WTC11 (cell line): ENCODE results near the gene CLEC4M. TPM values are rescaled to one million over a fixed set of nuclear protein-coding genes. Genes with fewer than 3 reads are reported as not detected.
"Not testable (repeated sequence)": the region's sequence is repeated elsewhere in the genome, so short reads cannot be mapped to it uniquely, and the experiment has no call there.

Experiments used
- ATAC-seq: fragments of 200-7000 bp; cut with Tn5 transposase; 2 replicates; pipeline ENCODE4 v1.10.0; 2021; ENCODE audit warnings: mild to moderate bottlenecking, moderate library complexity
- CTCF ChIA-PET: fragments of 300-600 bp; sonication (Branson Sonifier 250); formaldehyde crosslinking; loops from one replicate; lab custom pipeline; 2021; ENCODE audit warnings: antibody characterized with exemption; lab: Charles Lee
- POLR2A ChIA-PET: fragments of 350-600 bp; sonication (Branson Sonifier 250); formaldehyde crosslinking; loops from one replicate; lab custom pipeline; 2021; ENCODE audit warnings: antibody characterized with exemption; lab: Charles Lee
- DNase-seq: peaks from one replicate; pipeline ENCODE4 v3.0.0; 2021; ENCODE audit warnings: low spot score
- H3K27ac Mint-ChIP-seq: 2 replicates; pipeline ENCODE4 v1.8.0; 2021; ENCODE audit warnings: mixed read lengths
- H3K27me3 Mint-ChIP-seq: 2 replicates; pipeline ENCODE4 v1.8.0; 2021; ENCODE audit warnings: low read depth, mild to moderate bottlenecking, moderate library complexity, mixed read lengths
- H3K36me3 Mint-ChIP-seq: 2 replicates; pipeline ENCODE4 v1.8.0; 2021; ENCODE audit warnings: mixed read lengths
- H3K4me1 Mint-ChIP-seq: 2 replicates; pipeline ENCODE4 v1.8.0; 2022; ENCODE audit warnings: mixed read lengths
- H3K4me3 Mint-ChIP-seq: 2 replicates; pipeline ENCODE4 v1.8.0; 2021; ENCODE audit warnings: mild to moderate bottlenecking, moderate library complexity, mixed read lengths
- H3K9me3 Mint-ChIP-seq: 2 replicates; pipeline ENCODE4 v1.8.0; 2021; ENCODE audit warnings: mixed read lengths
- ATF1 ChIP-seq: sonication (generic); formaldehyde crosslinking; IDR thresholded peaks from 2 replicates; pipeline ENCODE4 v1.8.1; 2023; ENCODE audit warnings: mild to moderate bottlenecking, moderate library complexity, missing genetic modification reagents
- CREM ChIP-seq: sonication (generic); formaldehyde crosslinking; IDR thresholded peaks from 2 replicates; pipeline ENCODE4 v1.8.1; 2022; ENCODE audit warnings: mild to moderate bottlenecking, missing genetic modification reagents, moderate library complexity
- E2F5 ChIP-seq: sonication (generic); formaldehyde crosslinking; IDR thresholded peaks from 2 replicates; pipeline ENCODE4 v1.8.1; 2022; ENCODE audit warnings: mild to moderate bottlenecking, moderate library complexity, missing genetic modification reagents
- GABPB1 ChIP-seq: sonication (generic); formaldehyde crosslinking; IDR thresholded peaks from 2 replicates; pipeline ENCODE4 v1.8.1; 2023; ENCODE audit warnings: mild to moderate bottlenecking, missing genetic modification reagents
- MXD4 ChIP-seq: fragments of 250-450 bp; sonication (Bioruptor Pico); IDR thresholded peaks from 2 replicates; pipeline ENCODE4 v1.8.0; 2021; ENCODE audit warnings: mild to moderate bottlenecking, moderate library complexity, borderline replicate concordance
- USF1 ChIP-seq: sonication (generic); formaldehyde crosslinking; IDR thresholded peaks from 2 replicates; pipeline ENCODE4 v1.8.0; 2022; ENCODE audit warnings: mild to moderate bottlenecking, missing genetic modification reagents
- ZBTB21 ChIP-seq: sonication (generic); formaldehyde crosslinking; IDR thresholded peaks from 2 replicates; pipeline ENCODE4 v1.8.1; 2023; ENCODE audit warnings: mild to moderate bottlenecking, missing genetic modification reagents, borderline replicate concordance
- ZNF138 ChIP-seq: sonication (generic); formaldehyde crosslinking; conservative IDR thresholded peaks from 2 replicates; pipeline ENCODE4 v1.8.1; 2022; ENCODE audit warnings: mild to moderate bottlenecking, moderate library complexity, missing genetic modification reagents
- ZNF263 ChIP-seq: sonication (generic); formaldehyde crosslinking; IDR thresholded peaks from 2 replicates; pipeline ENCODE4 v1.8.1; 2022; ENCODE audit warnings: low read depth, mild to moderate bottlenecking, moderate library complexity, missing genetic modification reagents
- ZNF423 ChIP-seq: fragments of 250-450 bp; sonication (Bioruptor Pico); IDR thresholded peaks from 2 replicates; pipeline ENCODE4 v2.1.2; 2022; ENCODE audit warnings: mild to moderate bottlenecking, moderate library complexity
- ZNF671 ChIP-seq: fragments of 250-450 bp; sonication (Bioruptor Pico); IDR thresholded peaks from 2 replicates; pipeline ENCODE4 v1.8.0; 2021; ENCODE audit warnings: mild to moderate bottlenecking
- ZSCAN18 ChIP-seq: fragments of 250-450 bp; sonication (Bioruptor Pico); IDR thresholded peaks from 2 replicates; pipeline ENCODE4 v2.1.2; 2022; ENCODE audit warnings: mild to moderate bottlenecking, moderate library complexity
- total RNA-seq: library from RNA; stranded (reverse); gene quantifications from 3 replicates; pipeline ENCODE4 v1.2.3, GENCODE V29; 2021
- TF ChIP-seq, protein P1 (sequence below): fragments of 250-450 bp; sonication (Bioruptor Pico); IDR thresholded peaks from 2 replicates; pipeline ENCODE4 v1.9.0; 2021; ENCODE audit warnings: mild to moderate bottlenecking
- TF ChIP-seq, protein P2 (sequence below): sonication (generic); formaldehyde crosslinking; IDR thresholded peaks from 2 replicates; pipeline ENCODE4 v1.8.1; 2023; ENCODE audit warnings: mild to moderate bottlenecking, missing genetic modification reagents
- TF ChIP-seq, protein P3 (sequence below): sonication (generic); formaldehyde crosslinking; IDR thresholded peaks from 2 replicates; pipeline ENCODE4 v1.8.0; 2022; ENCODE audit warnings: mild to moderate bottlenecking, missing genetic modification reagents
- TF ChIP-seq, protein P4 (sequence below): sonication (generic); formaldehyde crosslinking; IDR thresholded peaks from 2 replicates; pipeline ENCODE4 v1.8.1; 2023; ENCODE audit warnings: mild to moderate bottlenecking, missing genetic modification reagents, moderate library complexity

Gene CLEC4M
- total RNA-seq, 1 experiment from 2014 or later: not detected

- DNase-seq (no peak), ATAC-seq (no peak)
- POLR2A ChIA-PET: no interaction called here
- TF ChIP-seq ZBTB21 (CRISPR knock-in tag) (no peak), MXD4 (CRISPR knock-in tag) (no peak), ZNF671 (CRISPR knock-in tag) (no peak)
- TF ChIP-seq, protein P1, sequence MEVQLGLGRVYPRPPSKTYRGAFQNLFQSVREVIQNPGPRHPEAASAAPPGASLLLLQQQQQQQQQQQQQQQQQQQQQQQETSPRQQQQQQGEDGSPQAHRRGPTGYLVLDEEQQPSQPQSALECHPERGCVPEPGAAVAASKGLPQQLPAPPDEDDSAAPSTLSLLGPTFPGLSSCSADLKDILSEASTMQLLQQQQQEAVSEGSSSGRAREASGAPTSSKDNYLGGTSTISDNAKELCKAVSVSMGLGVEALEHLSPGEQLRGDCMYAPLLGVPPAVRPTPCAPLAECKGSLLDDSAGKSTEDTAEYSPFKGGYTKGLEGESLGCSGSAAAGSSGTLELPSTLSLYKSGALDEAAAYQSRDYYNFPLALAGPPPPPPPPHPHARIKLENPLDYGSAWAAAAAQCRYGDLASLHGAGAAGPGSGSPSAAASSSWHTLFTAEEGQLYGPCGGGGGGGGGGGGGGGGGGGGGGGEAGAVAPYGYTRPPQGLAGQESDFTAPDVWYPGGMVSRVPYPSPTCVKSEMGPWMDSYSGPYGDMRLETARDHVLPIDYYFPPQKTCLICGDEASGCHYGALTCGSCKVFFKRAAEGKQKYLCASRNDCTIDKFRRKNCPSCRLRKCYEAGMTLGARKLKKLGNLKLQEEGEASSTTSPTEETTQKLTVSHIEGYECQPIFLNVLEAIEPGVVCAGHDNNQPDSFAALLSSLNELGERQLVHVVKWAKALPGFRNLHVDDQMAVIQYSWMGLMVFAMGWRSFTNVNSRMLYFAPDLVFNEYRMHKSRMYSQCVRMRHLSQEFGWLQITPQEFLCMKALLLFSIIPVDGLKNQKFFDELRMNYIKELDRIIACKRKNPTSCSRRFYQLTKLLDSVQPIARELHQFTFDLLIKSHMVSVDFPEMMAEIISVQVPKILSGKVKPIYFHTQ (CRISPR knock-in tag): no peak
- TF ChIP-seq, protein P2, sequence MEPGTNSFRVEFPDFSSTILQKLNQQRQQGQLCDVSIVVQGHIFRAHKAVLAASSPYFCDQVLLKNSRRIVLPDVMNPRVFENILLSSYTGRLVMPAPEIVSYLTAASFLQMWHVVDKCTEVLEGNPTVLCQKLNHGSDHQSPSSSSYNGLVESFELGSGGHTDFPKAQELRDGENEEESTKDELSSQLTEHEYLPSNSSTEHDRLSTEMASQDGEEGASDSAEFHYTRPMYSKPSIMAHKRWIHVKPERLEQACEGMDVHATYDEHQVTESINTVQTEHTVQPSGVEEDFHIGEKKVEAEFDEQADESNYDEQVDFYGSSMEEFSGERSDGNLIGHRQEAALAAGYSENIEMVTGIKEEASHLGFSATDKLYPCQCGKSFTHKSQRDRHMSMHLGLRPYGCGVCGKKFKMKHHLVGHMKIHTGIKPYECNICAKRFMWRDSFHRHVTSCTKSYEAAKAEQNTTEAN: no peak
- TF ChIP-seq, protein P3, sequence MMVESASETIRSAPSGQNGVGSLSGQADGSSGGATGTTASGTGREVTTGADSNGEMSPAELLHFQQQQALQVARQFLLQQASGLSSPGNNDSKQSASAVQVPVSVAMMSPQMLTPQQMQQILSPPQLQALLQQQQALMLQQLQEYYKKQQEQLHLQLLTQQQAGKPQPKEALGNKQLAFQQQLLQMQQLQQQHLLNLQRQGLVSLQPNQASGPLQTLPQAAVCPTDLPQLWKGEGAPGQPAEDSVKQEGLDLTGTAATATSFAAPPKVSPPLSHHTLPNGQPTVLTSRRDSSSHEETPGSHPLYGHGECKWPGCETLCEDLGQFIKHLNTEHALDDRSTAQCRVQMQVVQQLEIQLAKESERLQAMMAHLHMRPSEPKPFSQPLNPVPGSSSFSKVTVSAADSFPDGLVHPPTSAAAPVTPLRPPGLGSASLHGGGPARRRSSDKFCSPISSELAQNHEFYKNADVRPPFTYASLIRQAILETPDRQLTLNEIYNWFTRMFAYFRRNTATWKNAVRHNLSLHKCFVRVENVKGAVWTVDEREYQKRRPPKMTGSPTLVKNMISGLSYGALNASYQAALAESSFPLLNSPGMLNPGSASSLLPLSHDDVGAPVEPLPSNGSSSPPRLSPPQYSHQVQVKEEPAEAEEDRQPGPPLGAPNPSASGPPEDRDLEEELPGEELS (CRISPR knock-in tag): no peak
- Mint-ChIP-seq H3K4me1 (no peaks in the 10 kb centered on the region), H3K4me3 (no peak overlapping the region), H3K27me3 (peaks cover 76% of the 10 kb centered on the region), H3K9me3 (peaks cover 59% of the 10 kb centered on the region), H3K36me3 (peaks cover 5% of the 10 kb centered on the region), H3K27ac (no peak overlapping the region)
- CTCF ChIA-PET: interaction anchor here (0.7 to 1.0 kb wide), 2 partner anchors 47 to 135 kb away, joined by 3 read pairs; partner anchors contain the start of gene TRAPPC5
Measured at GRCh38 chr19:7815325-7815724, 52.3 kb downstream of the CLEC4M start.

- H3K4me1 Mint-ChIP-seq, H3K27ac Mint-ChIP-seq, ATAC-seq, POLR2A ChIA-PET, H3K36me3 Mint-ChIP-seq, H3K4me3 Mint-ChIP-seq, DNase-seq: not testable (repeated sequence)
- H3K27me3 Mint-ChIP-seq: peaks cover 77% of the 10 kb centered on the region
- CTCF ChIA-PET: interaction anchor here (1.0 kb wide), 1 partner anchor 46 kb away, joined by 3 read pairs; no protein-coding TSS in a partner anchor
- peaks cover 53% of the 10 kb centered on the region for H3K9me3 Mint-ChIP-seq
Measured at GRCh38 chr19:7816040-7816439, 53.0 kb downstream of the CLEC4M start.

- Mint-ChIP-seq H3K9me3 (peaks cover 39% of the 10 kb centered on the region), H3K27ac (no peak overlapping the region), H3K4me3 (no peak overlapping the region), H3K36me3 (no peaks in the 10 kb centered on the region), H3K27me3 (peaks cover 71% of the 10 kb centered on the region), H3K4me1 (no peaks in the 10 kb centered on the region)
- ATAC-seq (no peak), DNase-seq (no peak)
- TF ChIP-seq CREM: no peak
- POLR2A ChIA-PET: no interaction called here
- CTCF ChIA-PET: interaction anchor here (1.1 kb wide), 1 partner anchor 137 kb away, joined by 3 read pairs; the partner anchor contains the start of gene TRAPPC5
Measured at GRCh38 chr19:7817801-7818200, 54.8 kb downstream of the CLEC4M start.

DNA sequence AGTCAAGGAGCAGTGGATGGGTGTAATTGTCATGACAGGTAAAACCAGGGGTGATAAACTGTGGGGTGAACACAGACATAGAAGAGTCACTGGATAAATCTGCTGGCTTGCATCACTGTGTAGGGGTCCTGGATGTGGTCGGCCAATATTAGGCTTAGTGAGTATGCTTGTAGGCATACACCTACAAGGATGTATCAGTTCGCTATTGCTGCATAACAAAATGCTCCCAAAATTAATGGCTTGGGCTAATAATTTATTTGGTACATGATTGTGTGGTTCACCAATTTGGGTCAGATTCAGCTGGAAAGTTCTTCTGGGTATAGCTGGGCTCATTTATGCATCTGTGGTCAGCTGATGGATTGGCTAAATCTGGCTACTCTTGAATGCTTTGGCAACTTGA, 55.8 kb downstream of the CLEC4M start:
- no peak overlapping the region for H3K4me3 Mint-ChIP-seq
- no peaks in the 10 kb centered on the region for H3K36me3 Mint-ChIP-seq
- H3K27me3 Mint-ChIP-seq: peaks cover 71% of the 10 kb centered on the region
- DNase-seq (no peak), ATAC-seq (no peak)
- peaks cover 39% of the 10 kb centered on the region for H3K9me3 Mint-ChIP-seq
- H3K4me1 Mint-ChIP-seq: peaks cover 2% of the 10 kb centered on the region; the same call in 1 of the 2 replicates
- TF ChIP-seq, protein P4, sequence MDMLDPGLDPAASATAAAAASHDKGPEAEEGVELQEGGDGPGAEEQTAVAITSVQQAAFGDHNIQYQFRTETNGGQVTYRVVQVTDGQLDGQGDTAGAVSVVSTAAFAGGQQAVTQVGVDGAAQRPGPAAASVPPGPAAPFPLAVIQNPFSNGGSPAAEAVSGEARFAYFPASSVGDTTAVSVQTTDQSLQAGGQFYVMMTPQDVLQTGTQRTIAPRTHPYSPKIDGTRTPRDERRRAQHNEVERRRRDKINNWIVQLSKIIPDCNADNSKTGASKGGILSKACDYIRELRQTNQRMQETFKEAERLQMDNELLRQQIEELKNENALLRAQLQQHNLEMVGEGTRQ (CRISPR knock-in tag): no peak
- TF ChIP-seq ZNF138 (CRISPR knock-in tag) (no peak), E2F5 (CRISPR knock-in tag) (no peak), ZBTB21 (CRISPR knock-in tag) (no peak), ZNF263 (CRISPR knock-in tag) (no peak), ZSCAN18 (CRISPR knock-in tag) (no peak), ZNF423 (CRISPR knock-in tag) (no peak), USF1 (no peak), GABPB1 (CRISPR knock-in tag) (no peak), ATF1 (CRISPR knock-in tag) (no peak)
- ChIA-PET CTCF (interaction anchor here (2.1 kb wide), 2 partner anchors 19 to 138 kb away, joined by 5 to 8 read pairs; partner anchors contain the start of gene TRAPPC5), POLR2A (no interaction called here)
- H3K27ac Mint-ChIP-seq: no peak overlapping the region
